ENCODE results near the gene PHYH.

PHYH gene

GRCh38 chr10:13321576-13321975 is 21.7 kb upstream of the PHYH start:
- DNase-seq (ENCODE audit: low read depth in 1 of 2, low spot score in 1 of 2), result no peak
- Histone ChIP-seq H3K27ac (replicated peaks) (no peak overlapping the region), H3K4me3 (replicated peaks; ENCODE audit: insufficient read depth, low read length) (no peak overlapping the region), H3K27me3 (ENCODE audit: insufficient read depth, poor library complexity, severe bottlenecking) (no peaks in the 10 kb centered on the region)
- no peak for TF ChIP-seq POLR2AphosphoS5 (IDR thresholded peaks at IDR 0.05; ENCODE audit: low read depth)
- TF ChIP-seq REST (IDR thresholded peaks at IDR 0.05; ENCODE audit: insufficient replicate concordance, low read depth), result no peak
- TF ChIP-seq SPI1 (IDR thresholded peaks at IDR 0.05; ENCODE audit: borderline replicate concordance, low read depth), result no peak
- TF ChIP-seq CTCF (IDR thresholded peaks at IDR 0.05; ENCODE audit: insufficient read depth, low read length), result no peak
- no peak for TF ChIP-seq GABPA (IDR thresholded peaks at IDR 0.05; ENCODE audit: low read depth)

- no peak overlapping the region for H3K27ac ChIP-seq (replicated peaks)
- no peak for DNase-seq (ENCODE audit: low read depth in 1 of 2, low spot score in 1 of 2)
These were observed 19.3 kb upstream of the PHYH start for GRCh38 chr10:13319166-13319565.

GRCh38 chr10:13317474-13317873 is 17.6 kb upstream of the PHYH start:
- Histone ChIP-seq H3K27ac (replicated peaks) (no peak overlapping the region), H3K4me3 (replicated peaks; ENCODE audit: insufficient read depth, low read length) (no peak overlapping the region), H3K27me3 (ENCODE audit: insufficient read depth, poor library complexity, severe bottlenecking) (no peaks in the 10 kb centered on the region)
- TF ChIP-seq SPI1 (IDR thresholded peaks at IDR 0.05; ENCODE audit: borderline replicate concordance, low read depth), result no peak
- no peak for TF ChIP-seq REST (IDR thresholded peaks at IDR 0.05; ENCODE audit: insufficient replicate concordance, low read depth)
- no peak for TF ChIP-seq GABPA (IDR thresholded peaks at IDR 0.05; ENCODE audit: low read depth)
- TF ChIP-seq POLR2AphosphoS5 (IDR thresholded peaks at IDR 0.05; ENCODE audit: low read depth), result no peak
- TF ChIP-seq CTCF (IDR thresholded peaks at IDR 0.05; ENCODE audit: insufficient read depth, low read length), result no peak
- no peak for DNase-seq (ENCODE audit: low read depth in 1 of 2, low spot score in 1 of 2)

More at GRCh38 chr10:13319166-13319565, 19.3 kb upstream of the PHYH start:
- no peak for TF ChIP-seq POLR2AphosphoS5 (IDR thresholded peaks at IDR 0.05; ENCODE audit: low read depth)
- no peak for TF ChIP-seq SPI1 (IDR thresholded peaks at IDR 0.05; ENCODE audit: borderline replicate concordance, low read depth)
- TF ChIP-seq CTCF (IDR thresholded peaks at IDR 0.05; ENCODE audit: insufficient read depth, low read length), result no peak
- TF ChIP-seq REST (IDR thresholded peaks at IDR 0.05; ENCODE audit: insufficient replicate concordance, low read depth), result no peak
- TF ChIP-seq GABPA (IDR thresholded peaks at IDR 0.05; ENCODE audit: low read depth), result no peak
- H3K27me3 ChIP-seq (ENCODE audit: insufficient read depth, poor library complexity, severe bottlenecking), result no peaks in the 10 kb centered on the region
- H3K4me3 ChIP-seq (replicated peaks; ENCODE audit: insufficient read depth, low read length), result no peak overlapping the region

Measured in HL-60 (cell line).